ENCODE results near the gene AR. TPM values are rescaled to one million over a fixed set of nuclear protein-coding genes. Genes with fewer than 3 reads are reported as not detected.

Gene AR
- total RNA-seq, 2 donors from 2014 or later, result 1.5 to 2.2 TPM

DNA sequence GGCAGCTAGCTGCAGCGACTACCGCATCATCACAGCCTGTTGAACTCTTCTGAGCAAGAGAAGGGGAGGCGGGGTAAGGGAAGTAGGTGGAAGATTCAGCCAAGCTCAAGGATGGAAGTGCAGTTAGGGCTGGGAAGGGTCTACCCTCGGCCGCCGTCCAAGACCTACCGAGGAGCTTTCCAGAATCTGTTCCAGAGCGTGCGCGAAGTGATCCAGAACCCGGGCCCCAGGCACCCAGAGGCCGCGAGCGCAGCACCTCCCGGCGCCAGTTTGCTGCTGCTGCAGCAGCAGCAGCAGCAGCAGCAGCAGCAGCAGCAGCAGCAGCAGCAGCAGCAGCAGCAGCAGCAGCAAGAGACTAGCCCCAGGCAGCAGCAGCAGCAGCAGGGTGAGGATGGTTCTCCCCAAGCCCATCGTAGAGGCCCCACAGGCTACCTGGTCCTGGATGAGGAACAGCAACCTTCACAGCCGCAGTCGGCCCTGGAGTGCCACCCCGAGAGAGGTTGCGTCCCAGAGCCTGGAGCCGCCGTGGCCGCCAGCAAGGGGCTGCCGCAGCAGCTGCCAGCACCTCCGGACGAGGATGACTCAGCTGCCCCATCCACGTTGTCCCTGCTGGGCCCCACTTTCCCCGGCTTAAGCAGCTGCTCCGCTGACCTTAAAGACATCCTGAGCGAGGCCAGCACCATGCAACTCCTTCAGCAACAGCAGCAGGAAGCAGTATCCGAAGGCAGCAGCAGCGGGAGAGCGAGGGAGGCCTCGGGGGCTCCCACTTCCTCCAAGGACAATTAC, 1.4 kb downstream of the AR start:
- peaks cover 49% of the 10 kb centered on the region for H3K9me3 Mint-ChIP-seq
- H3K4me1 Mint-ChIP-seq, result peaks cover 9% of the 10 kb centered on the region
- 3% methylated on average over 35 of the region's 35 CpGs; no CpG with 5 or more reads in 1 of the 2 experiments for WGBS, 2 experiments (ENCODE audit: insufficient coverage in 1 of 2, insufficient read length in 1 of 2)
- no peak for TF ChIP-seq CTCF (conservative IDR thresholded peaks at IDR 0.05)
- Histone ChIP-seq H3K27me3 (ENCODE audit: control insufficient read depth, insufficient read depth, low read length, poor library complexity, severe bottlenecking) (peaks cover 70% of the 10 kb centered on the region), H3K27ac (ENCODE audit: low read depth, low read length) (no peak overlapping the region), H3K36me3 (ENCODE audit: control insufficient read depth, insufficient read depth, low read length) (no peaks in the 10 kb centered on the region), H3K9ac (ENCODE audit: extremely low read depth, low read length, poor library complexity, severe bottlenecking) (no peak overlapping the region), H3K4me3 (ENCODE audit: low read length) (peak overlapping the region; percentile 64), H3K4me1 (ENCODE audit: control insufficient read depth, insufficient read depth, low read length) (no peaks in the 10 kb centered on the region), H3K9me3 (ENCODE audit: control insufficient read depth, low read length) (no peaks in the 10 kb centered on the region)
- peak overlapping the region; percentile 49 for H3K4me3 Mint-ChIP-seq
- no peaks in the 10 kb centered on the region for H3K36me3 Mint-ChIP-seq (ENCODE audit: low read depth)
- H3K27me3 Mint-ChIP-seq (ENCODE audit: insufficient read depth), result peaks cover 66% of the 10 kb centered on the region
- peak; percentile 70 for DNase-seq
- no peak overlapping the region for H3K27ac Mint-ChIP-seq

GRCh38 chrX:67545893-67546495, 2.2 kb downstream of the AR start:
- Mint-ChIP-seq H3K27ac (no peak overlapping the region), H3K36me3 (ENCODE audit: low read depth) (no peaks in the 10 kb centered on the region), H3K9me3 (peaks cover 46% of the 10 kb centered on the region), H3K27me3 (ENCODE audit: insufficient read depth) (peaks cover 64% of the 10 kb centered on the region), H3K4me1 (peaks cover 9% of the 10 kb centered on the region), H3K4me3 (peak overlapping the region; percentile 49)
- peak; percentile 64 for DNase-seq
- H3K36me3 ChIP-seq (ENCODE audit: control insufficient read depth, insufficient read depth, low read length), result no peaks in the 10 kb centered on the region
- WGBS, 2 experiments (ENCODE audit: insufficient coverage in 1 of 2, insufficient read length in 1 of 2), result 1 to 3% methylated on average over 6 to 37 of the region's 41 CpGs
- TF ChIP-seq CTCF (conservative IDR thresholded peaks at IDR 0.05), result no peak
- H3K27me3 ChIP-seq (ENCODE audit: control insufficient read depth, insufficient read depth, low read length, poor library complexity, severe bottlenecking), result peaks cover 70% of the 10 kb centered on the region
- no peaks in the 10 kb centered on the region for H3K4me1 ChIP-seq (ENCODE audit: control insufficient read depth, insufficient read depth, low read length)
- peak overlapping the region; percentile 62 for H3K4me3 ChIP-seq (ENCODE audit: low read length)
- no peak overlapping the region for H3K9ac ChIP-seq (ENCODE audit: extremely low read depth, low read length, poor library complexity, severe bottlenecking)
- H3K27ac ChIP-seq (ENCODE audit: low read depth, low read length), result no peak overlapping the region
- no peaks in the 10 kb centered on the region for H3K9me3 ChIP-seq (ENCODE audit: control insufficient read depth, low read length)

GRCh38 chrX:67546496-67547423, 2.9 kb downstream of the AR start:
- Histone ChIP-seq H3K36me3 (ENCODE audit: control insufficient read depth, insufficient read depth, low read length) (no peaks in the 10 kb centered on the region), H3K27ac (ENCODE audit: low read depth, low read length) (no peak overlapping the region), H3K27me3 (ENCODE audit: control insufficient read depth, insufficient read depth, low read length, poor library complexity, severe bottlenecking) (peaks cover 70% of the 10 kb centered on the region), H3K4me3 (ENCODE audit: low read length) (peak overlapping the region; percentile 64), H3K9me3 (ENCODE audit: control insufficient read depth, low read length) (no peaks in the 10 kb centered on the region), H3K9ac (ENCODE audit: extremely low read depth, low read length, poor library complexity, severe bottlenecking) (no peak overlapping the region), H3K4me1 (ENCODE audit: control insufficient read depth, insufficient read depth, low read length) (no peaks in the 10 kb centered on the region)
- Mint-ChIP-seq H3K4me1 (peaks cover 9% of the 10 kb centered on the region), H3K4me3 (peak overlapping the region; percentile 49), H3K27me3 (ENCODE audit: insufficient read depth) (peaks cover 61% of the 10 kb centered on the region), H3K36me3 (ENCODE audit: low read depth) (no peaks in the 10 kb centered on the region), H3K9me3 (peaks cover 49% of the 10 kb centered on the region), H3K27ac (no peak overlapping the region)
- WGBS, 2 experiments (ENCODE audit: insufficient coverage in 1 of 2, insufficient read length in 1 of 2), result 0 to 2% methylated on average over 5 to 29 of the region's 44 CpGs
- no peak for TF ChIP-seq CTCF (conservative IDR thresholded peaks at IDR 0.05)
- peak; percentile 54 for DNase-seq
